Gastrocnemius medialis (tissue), 4 donors: ENCODE measurements around the gene FPGS. TPM values are rescaled to one million over a fixed set of nuclear protein-coding genes. Genes with fewer than 3 reads are reported as not detected.

ENCODE experiments used
- ATAC-seq, 2 donors: fragments of 150-250 bp; one replicate each; pipeline ENCODE4 v1.9.1; 2016
- DNase-seq, 2 donors: peaks; one replicate each; pipeline ENCODE4 v3.0.0-alpha.2; 2019
- H3K27ac ChIP-seq, 4 donors: fragments of 200-600 bp; sonication (generic); 1 replicate in 1 of 4; 2 replicates in 3 of 4; pipeline ENCODE4 v1.5.1; 2016 to 2018; ENCODE audit warnings: mild to moderate bottlenecking in 2 of 4, moderate library complexity in 1 of 4
- H3K27me3 ChIP-seq, 3 donors: fragments of 200-600 bp; sonication (generic) in 2 of 3; 1 replicate in 1 of 3; 2 replicates in 2 of 3; pipeline versions ENCODE4 v1.5.1 to v1.6.0; 2016 to 2019; ENCODE audit warnings: mild to moderate bottlenecking in 1 of 3, moderate library complexity in 1 of 3
- H3K36me3 ChIP-seq, 2 donors: fragments of 200-600 bp; sonication (generic) in 1 of 2; one replicate each; pipeline ENCODE4 v1.5.1; 2017 to 2018
- H3K4me1 ChIP-seq, 2 donors: fragments of 200-600 bp; sonication (generic) in 1 of 2; one replicate each; pipeline ENCODE4 v1.5.1; 2016 to 2017; ENCODE audit warnings: mild to moderate bottlenecking in 2 of 2
- H3K4me3 ChIP-seq, 4 donors: fragments of 200-600 bp; sonication (generic) in 3 of 4; 1 replicate in 1 of 4; 2 replicates in 3 of 4; pipeline ENCODE4 v1.5.1; 2016 to 2019; ENCODE audit warnings: mild to moderate bottlenecking in 2 of 4
- H3K9me3 ChIP-seq, 3 donors: fragments of 200-600 bp; sonication (generic) in 2 of 3; 1 replicate in 1 of 3; 2 replicates in 2 of 3; pipeline ENCODE4 v1.5.1; 2016 to 2019
- POLR2A ChIP-seq, 2 donors: fragments of 450-650 bp; IDR thresholded peaks; one replicate each; pipeline ENCODE4 v1.6.1; 2017; ENCODE audit warnings: antibody characterized with exemption in 2 of 2, mild to moderate bottlenecking in 2 of 2, moderate library complexity in 2 of 2
- in situ Hi-C, 4 donors: fragments of 200-750 bp; cut with MboI; loops; one replicate each; pipeline versions ENCODE4 v1.15.0 to v1.8.0; 2017; ENCODE audit warnings: low sequenced_read_pairs in 4 of 4
- intact Hi-C: fragments of 100-400 bp; cut with DNase I; formaldehyde crosslinking; loops from one replicate; pipeline ENCODE4 v1.15.1; 2023; ENCODE audit warnings: low total_unique reads
- total RNA-seq, 4 donors: library from RNA; depleted of rRNA; stranded (reverse); fragments of >200 nt; gene quantifications; one replicate each; pipeline versions ENCODE4 v1.1.0 to v1.2.3, GENCODE V29; 2016
- TF ChIP-seq, protein P1 (sequence below), 5 experiments: fragments of 450-650 bp in 3 of 5; fragments of 200-600 bp in 2 of 5; sonication (generic) in 2 of 5; IDR thresholded peaks in 4 of 5; conservative IDR thresholded peaks in 1 of 5; 1 replicate in 4 of 5; 2 replicates in 1 of 5; pipeline ENCODE4 v1.5.1; 2016 to 2019; ENCODE audit warnings: antibody characterized with exemption in 5 of 5, mild to moderate bottlenecking in 3 of 5, moderate library complexity in 3 of 5

FPGS gene
- total RNA-seq, 4 donors from 2014 or later = 36.4 to 87.6 (median 47.7) TPM

DNA sequence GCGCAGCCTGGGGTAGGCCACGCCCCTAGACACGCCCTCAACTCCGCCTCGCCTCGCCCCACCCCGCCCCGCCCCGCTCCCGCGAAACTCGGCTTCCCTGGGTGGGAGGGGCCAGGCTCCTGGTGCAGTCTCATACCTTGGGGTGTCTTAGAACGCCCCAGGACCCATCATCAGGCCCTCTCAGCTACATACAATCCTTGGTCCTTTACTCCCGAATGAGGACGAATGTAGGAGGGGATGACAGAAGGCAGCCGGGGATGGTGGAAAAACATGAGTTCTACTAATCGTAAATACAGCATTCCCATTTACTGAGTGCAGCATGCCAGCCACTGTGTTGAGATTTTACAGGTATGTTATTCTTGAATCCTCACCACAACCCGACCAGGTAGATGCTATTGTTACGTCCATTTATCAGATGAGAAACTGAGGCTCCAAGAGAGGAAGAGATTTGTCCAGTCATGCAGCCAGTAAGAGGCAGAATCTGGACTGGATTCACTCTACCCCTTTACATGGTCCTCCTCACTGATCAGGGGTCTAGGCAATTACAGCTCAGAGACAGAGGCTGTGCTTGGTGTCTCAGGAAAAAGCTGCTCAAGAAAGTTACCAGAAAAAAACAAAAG, 31.0 kb upstream of the FPGS start:
- TF ChIP-seq, protein P1, sequence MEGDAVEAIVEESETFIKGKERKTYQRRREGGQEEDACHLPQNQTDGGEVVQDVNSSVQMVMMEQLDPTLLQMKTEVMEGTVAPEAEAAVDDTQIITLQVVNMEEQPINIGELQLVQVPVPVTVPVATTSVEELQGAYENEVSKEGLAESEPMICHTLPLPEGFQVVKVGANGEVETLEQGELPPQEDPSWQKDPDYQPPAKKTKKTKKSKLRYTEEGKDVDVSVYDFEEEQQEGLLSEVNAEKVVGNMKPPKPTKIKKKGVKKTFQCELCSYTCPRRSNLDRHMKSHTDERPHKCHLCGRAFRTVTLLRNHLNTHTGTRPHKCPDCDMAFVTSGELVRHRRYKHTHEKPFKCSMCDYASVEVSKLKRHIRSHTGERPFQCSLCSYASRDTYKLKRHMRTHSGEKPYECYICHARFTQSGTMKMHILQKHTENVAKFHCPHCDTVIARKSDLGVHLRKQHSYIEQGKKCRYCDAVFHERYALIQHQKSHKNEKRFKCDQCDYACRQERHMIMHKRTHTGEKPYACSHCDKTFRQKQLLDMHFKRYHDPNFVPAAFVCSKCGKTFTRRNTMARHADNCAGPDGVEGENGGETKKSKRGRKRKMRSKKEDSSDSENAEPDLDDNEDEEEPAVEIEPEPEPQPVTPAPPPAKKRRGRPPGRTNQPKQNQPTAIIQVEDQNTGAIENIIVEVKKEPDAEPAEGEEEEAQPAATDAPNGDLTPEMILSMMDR (IDR thresholded peaks at IDR 0.05 in 4 of 5, conservative IDR thresholded peaks at IDR 0.05 in 1 of 5) = no peak
- TF ChIP-seq POLR2A (IDR thresholded peaks at IDR 0.05) = no peak
- H3K27me3 ChIP-seq = no peaks in the 10 kb centered on the region
- H3K36me3 ChIP-seq = no peaks in the 10 kb centered on the region
- no peak for DNase-seq
- ATAC-seq = no peak
- intact Hi-C loops = loop anchor here (1.0 kb wide), 3 partner anchors 14 to 36 kb away; partner anchors contain the start of gene TOR2A
- in situ Hi-C loops = no loop called here
- H3K9me3 ChIP-seq = no peaks in the 10 kb centered on the region
- H3K4me1 ChIP-seq = peaks cover 11 to 18% of the 10 kb centered on the region in 2 donors
- H3K27ac ChIP-seq = peak overlapping the region; percentile 56 to 81 (median 76)
- peak overlapping the region; percentile 58 to 69 (median 66) for H3K4me3 ChIP-seq

DNA sequence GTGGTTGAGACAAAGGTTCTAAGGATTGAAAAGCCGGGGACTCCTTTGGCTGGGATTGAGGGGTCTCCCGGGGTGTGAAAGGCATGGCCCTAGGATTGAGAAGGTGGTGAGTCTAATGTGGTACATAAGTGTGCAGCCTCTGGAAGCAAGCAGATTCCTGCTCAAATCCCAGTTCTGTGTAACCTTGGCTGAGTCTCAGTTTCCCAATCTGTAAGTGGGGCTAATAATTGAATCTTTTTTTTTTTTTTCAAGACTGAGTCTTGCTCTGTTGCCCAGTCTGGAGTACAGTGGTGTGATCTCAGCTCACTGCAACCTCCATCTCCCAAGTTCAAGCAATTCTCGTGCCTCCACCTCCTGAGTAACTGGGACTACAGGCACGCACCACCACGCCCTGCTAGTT, 30.1 kb upstream of the FPGS start:
- no peak for TF ChIP-seq POLR2A (IDR thresholded peaks at IDR 0.05)
- TF ChIP-seq, protein P1 (IDR thresholded peaks at IDR 0.05 in 4 of 5, conservative IDR thresholded peaks at IDR 0.05 in 1 of 5) = no peak
- no peak for ATAC-seq
- Histone ChIP-seq H3K4me1 (peaks cover 10 to 12% of the 10 kb centered on the region in 2 donors), H3K4me3 (no peak overlapping the region), H3K27ac (no peak overlapping the region), H3K36me3 (no peaks in the 10 kb centered on the region), H3K9me3 (no peaks in the 10 kb centered on the region), H3K27me3 (no peaks in the 10 kb centered on the region)
- in situ Hi-C loops (no loop called here), intact Hi-C loops (no loop called here)
- no peak for DNase-seq

DNA sequence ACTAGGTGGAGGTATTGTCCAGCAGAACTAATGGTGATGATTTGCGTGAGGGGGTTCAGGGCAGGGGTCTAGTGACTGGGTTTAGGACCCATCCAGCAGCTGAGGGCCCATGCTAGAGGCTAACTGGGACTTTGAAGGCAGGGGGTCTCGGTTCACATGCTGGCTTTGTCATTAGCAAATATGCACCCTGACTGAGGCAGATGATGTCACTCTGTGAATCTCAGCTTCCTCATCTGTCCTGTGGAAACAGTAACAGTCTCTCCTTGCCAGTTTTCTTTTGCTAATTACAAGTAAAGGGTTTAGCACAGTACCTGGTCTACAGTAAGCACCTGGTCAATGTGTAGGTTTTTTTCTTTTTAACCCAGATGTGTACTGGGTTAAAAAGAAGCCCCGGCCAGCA, 29.4 kb upstream of the FPGS start:
- Histone ChIP-seq H3K4me3 (no peak overlapping the region), H3K27ac (no peak overlapping the region), H3K4me1 (peaks cover 6 to 12% of the 10 kb centered on the region in 2 donors), H3K9me3 (no peaks in the 10 kb centered on the region), H3K36me3 (no peaks in the 10 kb centered on the region), H3K27me3 (no peaks in the 10 kb centered on the region)
- TF ChIP-seq, protein P1 (IDR thresholded peaks at IDR 0.05 in 4 of 5, conservative IDR thresholded peaks at IDR 0.05 in 1 of 5) = no peak
- no peak for TF ChIP-seq POLR2A (IDR thresholded peaks at IDR 0.05)
- intact Hi-C loops = no loop called here
- ATAC-seq (no peak), DNase-seq (no peak)
- in situ Hi-C loops = no loop called here

DNA sequence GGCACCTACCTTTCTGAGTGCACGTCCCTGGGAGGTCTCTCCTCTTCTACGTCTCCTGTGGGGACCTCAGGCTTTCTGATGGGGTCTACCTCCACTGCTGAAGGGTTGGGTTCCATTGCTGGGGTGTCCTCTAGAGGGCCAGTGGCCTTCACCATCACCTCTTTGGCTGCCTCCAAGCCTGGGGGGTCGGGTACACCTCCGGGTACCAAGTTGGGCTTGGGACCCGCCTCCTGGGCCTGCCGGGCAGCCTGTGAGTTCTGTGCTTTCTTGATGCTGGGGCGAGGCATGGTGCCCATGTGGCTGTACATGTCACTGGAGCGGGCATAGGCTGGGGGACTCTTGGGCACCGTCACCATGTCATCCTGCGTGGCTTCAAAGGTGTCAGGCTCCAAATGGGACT, 28.7 kb upstream of the FPGS start:
- no peak overlapping the region for H3K4me3 ChIP-seq
- DNase-seq (no peak), ATAC-seq (no peak)
- H3K27me3 ChIP-seq = no peaks in the 10 kb centered on the region
- no peak overlapping the region for H3K27ac ChIP-seq
- in situ Hi-C loops = no loop called here
- TF ChIP-seq, protein P1 (IDR thresholded peaks at IDR 0.05 in 4 of 5, conservative IDR thresholded peaks at IDR 0.05 in 1 of 5) = no peak
- no peak for TF ChIP-seq POLR2A (IDR thresholded peaks at IDR 0.05)
- no peaks in the 10 kb centered on the region for H3K36me3 ChIP-seq
- H3K9me3 ChIP-seq = no peaks in the 10 kb centered on the region
- intact Hi-C loops = no loop called here
- H3K4me1 ChIP-seq = peaks cover 6 to 12% of the 10 kb centered on the region in 2 donors
